NCI-H2171 treated with DMSO at 0.1 percent for 48 hours (cell line): ENCODE measurements around the gene EPHB1.

Experiments
- DNase-seq: peaks from one replicate; lab custom pipeline; 2025; lab: John Stamatoyannopoulos, UW

The EPHB1 gene

DNA sequence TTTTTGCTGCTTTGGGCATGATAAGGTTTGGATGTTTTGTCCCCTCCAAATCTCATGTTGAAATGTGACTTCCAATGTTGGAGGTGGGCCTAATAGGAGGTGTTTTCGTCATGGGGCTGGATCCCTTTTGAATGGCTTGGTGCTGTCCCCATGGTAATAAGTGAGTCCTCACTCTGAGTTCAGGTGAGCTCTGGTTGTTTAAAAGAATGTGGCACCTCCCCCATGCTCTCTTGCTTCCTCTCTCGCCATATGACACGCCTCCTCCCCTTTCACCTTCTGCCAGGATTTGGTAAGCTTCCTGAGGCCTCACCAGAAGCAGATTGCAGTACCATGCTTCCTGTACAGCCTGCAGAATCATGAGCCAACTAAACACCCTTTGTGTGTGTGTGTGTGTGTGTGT is 255.5 kb downstream of the EPHB1 start:
- DNase-seq: no peak

DNA sequence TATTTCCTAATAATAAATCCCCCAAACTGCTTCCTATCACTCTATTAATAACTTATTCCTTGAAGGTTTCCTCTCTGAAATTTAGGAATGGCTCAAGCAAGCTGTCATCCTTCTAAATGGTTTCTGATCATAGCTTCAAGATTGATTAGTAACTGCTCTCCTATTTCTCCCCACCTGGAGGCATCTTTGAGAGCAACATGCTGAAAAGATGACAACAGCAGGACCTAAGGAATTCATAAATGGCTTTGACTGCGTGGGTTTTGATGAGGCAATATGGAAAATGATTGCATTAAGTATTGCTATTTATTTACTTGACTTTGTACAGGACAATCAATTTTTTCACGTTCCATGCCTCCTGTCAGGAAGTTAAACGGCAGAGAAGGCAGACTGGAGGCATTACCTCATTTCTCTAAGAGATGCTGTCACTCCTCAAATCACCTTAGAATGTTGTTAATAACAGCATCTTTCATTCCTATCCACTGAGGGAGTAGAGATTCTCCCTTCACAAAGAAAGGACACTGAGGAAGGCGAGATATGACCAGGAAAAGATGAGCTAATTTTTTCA is 256.4 kb downstream of the EPHB1 start:
- no peak for DNase-seq

DNA sequence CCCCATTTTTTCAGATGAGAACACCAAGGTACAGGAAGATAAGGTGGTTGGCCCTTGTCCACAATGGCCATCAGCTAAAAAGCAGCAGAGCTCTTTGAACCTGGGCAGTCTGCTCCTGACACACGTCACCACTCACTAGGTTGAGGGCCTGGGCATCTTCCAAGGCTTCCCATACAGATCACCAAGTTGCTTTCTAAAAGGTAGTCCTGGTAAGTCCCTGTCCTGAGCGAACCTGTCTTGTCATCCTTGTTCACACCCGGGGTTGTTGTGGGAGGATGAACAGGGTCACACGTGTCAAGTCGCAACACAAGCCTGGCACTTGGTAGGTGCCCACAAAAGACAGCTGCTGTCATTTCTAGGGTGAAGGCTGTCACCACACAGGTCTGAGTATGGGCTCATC is 260.4 kb downstream of the EPHB1 start:
- no peak for DNase-seq

DNA sequence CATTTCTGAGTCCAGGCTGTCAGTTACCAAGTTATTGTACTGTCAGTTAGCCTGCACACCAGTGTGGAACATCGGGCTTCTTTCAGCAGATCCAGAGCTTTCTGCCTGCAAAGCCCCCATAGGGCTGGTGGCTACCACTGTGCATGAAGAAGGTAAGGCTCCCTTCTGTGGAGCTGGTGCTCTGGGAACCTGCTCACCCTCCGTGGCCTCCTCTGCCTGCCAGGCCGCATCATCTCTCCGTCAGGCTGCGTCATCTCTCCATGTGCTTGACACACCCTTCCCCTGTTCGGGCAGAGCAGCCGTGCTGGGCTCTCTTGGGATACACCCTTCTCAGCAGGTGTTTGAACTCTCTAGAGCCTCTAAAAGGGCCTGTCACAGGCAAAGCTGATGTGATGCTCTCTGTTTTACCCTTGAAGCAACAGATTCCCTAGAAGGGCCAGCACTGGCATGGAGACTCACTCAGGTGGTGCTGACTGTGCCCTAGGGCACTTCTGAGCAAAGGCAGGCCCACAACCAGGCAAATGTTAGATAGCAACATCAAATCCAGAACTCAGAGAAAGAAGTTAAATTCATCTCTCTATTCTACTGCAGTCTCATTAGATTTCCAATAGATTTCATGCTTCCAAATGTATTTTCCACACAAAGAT is 261.1 kb downstream of the EPHB1 start:
- peak; percentile 32 for DNase-seq

DNA sequence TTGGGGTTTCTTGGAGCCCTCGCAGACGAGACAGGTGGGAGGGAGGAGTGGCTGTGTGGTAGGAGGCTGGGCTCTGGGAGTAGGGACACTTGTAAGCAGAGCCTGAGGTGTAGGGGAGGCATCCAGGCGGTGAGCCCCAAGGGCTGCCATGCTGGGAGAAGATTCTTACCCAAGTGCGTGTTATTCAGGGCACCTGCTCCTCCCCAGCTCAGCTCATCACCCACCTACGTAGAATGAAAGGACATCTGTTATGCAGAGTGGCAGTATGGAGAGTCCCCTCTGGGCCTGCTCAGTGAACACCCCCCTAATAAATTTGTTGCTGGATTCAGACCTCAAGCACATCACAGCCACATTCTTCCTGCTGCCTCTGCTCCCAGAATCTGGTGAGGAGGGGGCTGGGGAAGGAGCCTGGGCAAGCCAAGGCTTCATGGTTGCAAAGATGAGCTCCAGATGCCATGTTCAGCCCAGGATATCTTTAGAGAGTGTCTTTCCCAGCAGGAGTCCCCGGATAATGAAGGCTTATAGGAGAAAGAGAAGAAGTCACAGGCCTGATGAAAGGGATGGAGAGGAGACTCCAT is 261.8 kb downstream of the EPHB1 start:
- peak; percentile 40 for DNase-seq

DNA sequence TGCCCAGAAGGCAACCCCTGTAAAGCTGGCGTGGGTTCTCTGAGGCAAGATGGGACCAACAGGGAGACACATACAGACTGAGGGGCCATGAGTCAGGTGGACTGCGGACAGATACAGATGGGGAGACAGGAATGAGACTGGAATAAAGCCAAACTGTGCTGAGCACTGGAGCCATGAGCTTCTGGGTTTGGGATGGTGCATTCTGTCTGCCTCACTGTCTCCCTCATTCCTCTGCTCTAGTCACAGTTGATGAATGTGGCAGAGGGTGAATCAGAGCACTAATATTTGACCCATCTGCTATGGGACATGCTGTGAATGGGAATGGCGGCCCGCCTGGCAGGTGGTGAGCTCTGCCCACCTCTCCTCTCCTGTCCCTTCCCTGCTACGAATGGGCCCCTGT is 262.9 kb downstream of the EPHB1 start:
- no peak for DNase-seq

DNA sequence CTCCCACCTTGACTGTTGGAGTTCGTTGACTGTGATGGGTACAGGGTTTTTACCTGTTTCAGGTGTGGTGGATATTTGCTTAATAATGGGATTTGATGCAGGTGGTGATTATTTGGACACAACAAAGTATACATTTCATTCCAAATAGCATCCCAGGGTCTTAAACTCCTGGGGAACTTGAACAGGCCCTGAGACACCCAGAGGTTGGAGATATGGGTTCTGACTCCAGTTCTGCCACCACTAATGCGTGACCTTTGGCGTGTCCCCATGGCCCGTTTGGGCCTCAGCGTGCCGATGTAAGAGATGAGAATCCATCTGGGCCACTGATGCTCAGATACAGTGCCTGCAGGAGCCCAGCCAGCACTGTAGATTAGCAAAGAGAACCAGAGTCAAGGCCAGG is 264.5 kb downstream of the EPHB1 start:
- DNase-seq: no peak

DNA sequence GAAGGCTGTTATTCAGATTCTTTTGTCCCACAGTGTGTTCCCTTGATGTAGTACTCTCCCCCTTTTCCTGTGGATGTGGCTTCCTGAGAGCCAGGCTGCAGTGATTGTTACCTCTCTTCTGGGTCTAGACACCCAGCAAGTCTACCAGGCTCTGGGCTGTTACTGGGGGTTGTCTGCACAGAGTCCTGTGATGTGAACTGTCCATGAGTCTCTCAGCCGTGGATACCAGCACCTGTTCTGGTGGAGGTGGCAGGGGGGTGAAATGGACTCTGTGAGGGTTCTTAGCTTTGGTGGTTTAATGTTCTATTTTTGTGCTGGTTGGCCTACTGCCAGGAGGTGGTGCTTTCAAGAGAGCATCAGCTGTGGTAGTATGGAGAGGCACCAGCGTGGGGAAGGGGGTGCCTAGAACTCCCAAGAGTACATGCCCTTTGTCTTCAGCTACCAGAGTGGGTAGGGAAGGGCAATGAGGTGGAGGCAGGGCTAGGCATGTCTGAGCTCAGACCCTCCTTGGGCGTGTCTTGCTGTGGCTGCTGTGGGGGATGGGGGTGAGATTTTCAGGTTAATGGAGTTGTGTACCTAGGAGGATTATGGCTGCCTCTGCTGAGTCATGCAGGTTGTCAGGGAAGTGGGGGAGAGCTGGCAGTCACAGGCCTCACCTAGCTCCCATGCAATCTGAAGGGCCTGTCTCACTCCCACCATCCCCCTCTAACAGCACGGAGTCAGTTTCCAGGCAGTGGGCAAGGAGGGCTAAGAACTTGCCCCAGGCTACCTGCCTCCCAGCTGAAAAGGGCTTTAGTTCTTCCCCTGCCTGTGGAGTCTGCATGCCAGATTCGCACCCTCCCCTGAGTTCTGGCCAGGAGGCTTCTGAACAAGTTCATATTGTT is 272.0 kb downstream of the EPHB1 start:
- peak; percentile 96 for DNase-seq

DNA sequence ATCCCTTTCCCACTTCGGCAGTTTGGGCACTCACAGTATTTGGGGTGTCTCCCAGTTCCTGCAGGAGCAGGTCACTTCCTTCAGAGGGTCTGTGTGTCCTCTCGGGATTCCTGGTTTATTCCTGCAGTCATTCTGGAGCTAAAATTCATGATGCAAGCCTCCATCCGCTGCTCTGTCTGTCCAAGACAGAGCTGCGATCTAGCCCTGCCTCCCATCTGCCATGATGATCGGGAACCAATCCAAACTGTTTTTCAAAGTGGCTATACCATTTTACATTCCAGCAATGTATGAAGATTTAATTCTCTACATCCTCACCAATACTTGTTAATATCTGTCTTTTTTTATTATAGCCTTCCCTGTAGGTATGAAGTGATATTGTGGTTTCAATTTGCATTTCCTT is 273.0 kb downstream of the EPHB1 start:
- DNase-seq: peak; percentile 32

DNA sequence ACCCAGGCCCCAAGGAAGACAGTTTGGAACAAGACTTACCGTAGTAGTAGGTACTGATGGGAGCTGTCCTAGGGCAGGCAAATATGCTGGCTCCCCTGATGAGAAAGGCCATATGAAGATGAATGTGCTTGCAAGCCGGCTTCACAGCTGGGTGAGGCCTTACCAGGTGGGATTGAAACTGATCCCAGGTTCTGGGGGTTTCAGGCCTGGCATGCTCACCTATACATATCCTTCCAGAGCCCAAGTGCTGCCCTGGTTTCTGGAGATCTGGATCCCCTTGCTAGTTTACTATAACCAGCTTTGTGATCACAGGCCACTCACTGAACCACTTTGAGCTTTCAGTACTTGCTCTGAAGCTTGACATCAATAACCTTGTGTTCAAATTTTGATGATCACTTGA is 274.3 kb downstream of the EPHB1 start:
- DNase-seq: peak; percentile 19

DNA sequence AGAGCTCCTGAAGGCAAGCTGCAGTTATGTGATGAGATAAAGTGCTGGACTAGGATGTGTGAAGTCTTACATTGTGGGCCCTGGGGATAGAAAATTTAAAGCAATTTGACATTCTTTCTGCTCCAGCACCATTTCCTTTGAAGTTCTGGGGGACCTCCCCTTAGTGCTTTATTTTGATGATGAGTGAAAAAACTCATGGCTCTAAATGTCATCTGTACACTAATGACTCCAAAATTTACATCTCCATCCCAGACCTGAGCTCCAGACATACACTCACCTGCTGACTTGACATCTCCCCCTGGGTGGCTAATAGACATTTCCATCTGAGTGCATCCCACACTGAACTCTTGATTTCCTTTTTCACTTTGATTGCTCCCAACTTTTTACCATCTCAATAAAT is 276.4 kb downstream of the EPHB1 start:
- no peak for DNase-seq

DNA sequence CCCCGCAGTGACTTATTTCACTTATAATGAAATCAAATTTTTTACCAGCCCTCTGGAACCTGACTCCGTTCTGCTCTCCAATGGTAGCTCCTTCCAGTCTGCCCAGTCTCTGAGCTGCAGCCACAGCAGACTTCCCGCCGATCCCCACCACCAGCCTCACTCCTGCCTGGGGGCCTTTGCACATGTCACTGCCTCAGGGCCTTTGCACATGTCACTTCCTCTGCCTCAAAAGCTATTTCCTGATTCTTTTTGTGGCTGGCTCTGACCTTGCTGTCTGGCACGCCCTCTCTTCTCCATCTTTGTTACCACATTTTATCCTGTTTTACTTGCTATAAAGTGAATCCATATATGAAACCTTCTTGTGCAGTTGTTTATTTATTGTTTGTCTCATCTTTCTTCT is 277.4 kb downstream of the EPHB1 start:
- no peak for DNase-seq

DNA sequence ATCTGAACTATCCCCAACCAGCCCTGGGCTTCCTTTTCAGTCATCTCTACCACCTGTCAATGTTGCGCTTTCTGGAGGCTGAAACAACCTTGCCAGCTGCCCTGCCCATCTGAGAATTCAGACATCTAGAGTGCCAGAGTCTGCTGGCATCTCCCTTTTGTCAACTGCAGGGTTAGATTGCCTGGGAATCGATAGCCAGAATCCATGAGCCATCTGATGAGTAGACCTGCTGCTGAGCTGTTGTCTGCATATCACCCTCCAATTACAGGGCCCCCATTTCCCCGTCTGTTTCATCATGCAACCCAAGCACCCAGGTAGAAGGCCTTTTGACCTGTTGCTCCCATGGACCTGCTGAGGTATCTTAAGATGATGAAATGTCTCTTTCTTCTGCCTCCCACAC is 280.1 kb downstream of the EPHB1 start:
- DNase-seq: peak; percentile 33

DNA sequence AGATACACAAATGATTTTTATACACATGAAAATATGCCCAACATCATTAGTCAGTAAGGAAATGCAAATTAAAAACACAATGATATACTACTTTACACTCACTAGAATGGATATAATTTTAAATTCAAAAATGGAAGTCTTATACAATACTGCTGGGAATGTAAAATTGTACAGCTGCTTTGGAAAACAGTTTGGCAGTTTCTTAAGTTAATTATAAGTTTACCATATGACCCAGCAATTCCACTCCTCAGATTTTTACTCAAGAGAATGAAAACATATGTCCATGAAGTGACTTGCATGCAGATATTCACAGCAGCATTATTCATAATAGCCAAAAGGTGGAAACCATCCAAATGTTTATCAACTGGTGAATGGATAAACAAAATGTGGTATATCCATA is 281.3 kb downstream of the EPHB1 start:
- no peak for DNase-seq

DNA sequence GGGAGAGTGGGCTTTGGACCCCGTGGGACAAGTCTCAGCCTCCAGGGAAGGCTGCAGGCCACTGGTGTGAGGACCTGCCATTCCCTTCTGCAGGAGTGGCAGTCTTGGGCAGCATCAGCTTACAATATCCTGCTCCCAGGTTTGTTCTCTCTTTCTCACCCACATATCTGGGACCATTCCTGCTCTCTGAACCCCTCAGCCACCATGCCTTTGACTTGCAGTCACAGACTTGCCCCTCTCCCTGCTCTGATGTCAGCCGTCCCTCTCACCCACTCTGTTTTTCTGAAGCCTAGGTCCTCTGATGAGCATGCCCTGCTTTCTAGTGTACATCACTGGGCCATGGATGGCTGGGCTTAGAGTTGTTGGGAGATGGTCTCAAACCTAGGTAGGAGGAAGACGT is 282.1 kb downstream of the EPHB1 start:
- DNase-seq: no peak

DNA sequence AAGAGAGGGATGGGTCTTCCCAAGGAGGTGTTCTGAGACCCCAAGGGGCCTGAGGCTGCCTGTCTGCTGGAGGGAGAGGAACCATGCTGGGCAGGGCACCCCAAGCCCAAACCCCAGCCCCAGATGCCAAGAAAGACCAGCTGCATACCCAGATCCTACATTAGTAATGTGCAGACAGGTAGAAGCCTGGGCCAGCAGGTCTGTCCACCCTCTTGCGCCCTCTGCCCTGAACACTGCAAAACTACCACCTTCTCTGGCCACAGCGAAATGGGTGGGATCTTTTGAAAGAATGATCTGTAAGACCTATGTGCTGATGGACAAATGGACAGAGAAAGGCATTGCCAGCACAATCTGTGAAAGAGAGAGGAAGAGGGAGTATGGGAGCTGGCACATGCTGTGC is 283.2 kb downstream of the EPHB1 start:
- DNase-seq: no peak

DNA sequence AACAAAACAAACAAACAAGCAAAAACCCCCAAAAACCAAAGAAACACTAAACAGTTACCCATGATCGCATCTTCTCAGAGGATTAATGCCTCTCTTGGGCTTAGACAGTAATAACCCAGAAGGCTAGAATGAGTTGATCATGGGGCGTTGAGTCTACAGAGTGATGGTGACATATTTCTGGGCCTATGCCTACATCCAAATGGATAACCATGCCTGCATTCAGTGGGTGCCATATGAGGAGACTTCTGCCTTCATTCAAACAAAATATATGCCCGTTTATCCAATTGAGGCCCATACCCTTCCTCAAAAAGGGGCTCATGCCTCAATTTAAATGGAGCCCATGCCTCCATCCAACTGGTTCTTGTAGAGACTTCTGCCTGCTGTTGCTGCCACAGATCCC is 284.0 kb downstream of the EPHB1 start:
- DNase-seq: no peak

DNA sequence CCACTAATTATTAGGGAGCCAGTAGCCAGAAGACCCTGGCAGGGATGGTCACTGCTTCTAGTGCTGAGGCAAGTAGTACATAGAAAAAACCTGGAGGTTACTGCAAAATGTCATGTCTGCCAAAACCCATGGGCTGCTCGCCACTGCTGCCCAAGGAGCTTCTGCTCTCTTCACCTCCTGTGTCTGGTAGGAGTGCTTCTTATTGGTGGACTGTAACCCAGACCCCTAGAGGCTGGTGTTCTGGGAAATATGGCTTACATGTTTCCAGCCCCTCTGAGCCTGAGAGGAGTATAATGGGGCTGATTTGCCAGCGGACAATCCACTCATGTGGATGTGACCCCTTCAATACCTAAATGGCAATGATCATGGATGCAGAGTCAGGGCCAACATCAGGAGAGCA is 286.4 kb downstream of the EPHB1 start:
- peak; percentile 12 for DNase-seq

DNA sequence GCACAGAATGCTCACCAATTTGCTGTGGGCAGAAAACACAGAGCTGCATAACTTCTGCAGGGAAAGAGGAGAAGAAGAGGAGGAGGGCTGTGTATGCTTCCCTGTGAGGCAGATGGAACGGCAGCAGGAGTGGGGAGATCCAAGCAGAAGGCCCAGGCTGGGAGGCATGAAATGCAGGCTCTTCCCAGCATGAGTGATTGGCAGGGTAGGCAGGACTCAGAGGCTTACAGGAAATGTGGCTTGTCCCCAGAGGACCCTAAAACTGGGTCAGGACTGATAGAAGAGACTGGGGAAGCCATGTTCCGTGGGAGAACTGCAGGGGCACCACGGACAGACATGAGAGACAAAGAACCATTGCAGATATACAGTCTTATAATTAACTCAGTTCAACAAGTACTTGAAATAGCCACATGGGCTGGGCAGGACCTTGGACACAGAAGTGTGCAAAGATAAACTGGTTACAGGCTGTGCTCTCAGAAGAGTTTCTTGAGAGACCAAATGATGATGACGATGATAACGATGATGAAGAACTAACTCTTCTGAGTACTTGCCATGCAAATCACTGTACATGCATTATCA is 286.9 kb downstream of the EPHB1 start:
- peak; percentile 76 for DNase-seq

DNA sequence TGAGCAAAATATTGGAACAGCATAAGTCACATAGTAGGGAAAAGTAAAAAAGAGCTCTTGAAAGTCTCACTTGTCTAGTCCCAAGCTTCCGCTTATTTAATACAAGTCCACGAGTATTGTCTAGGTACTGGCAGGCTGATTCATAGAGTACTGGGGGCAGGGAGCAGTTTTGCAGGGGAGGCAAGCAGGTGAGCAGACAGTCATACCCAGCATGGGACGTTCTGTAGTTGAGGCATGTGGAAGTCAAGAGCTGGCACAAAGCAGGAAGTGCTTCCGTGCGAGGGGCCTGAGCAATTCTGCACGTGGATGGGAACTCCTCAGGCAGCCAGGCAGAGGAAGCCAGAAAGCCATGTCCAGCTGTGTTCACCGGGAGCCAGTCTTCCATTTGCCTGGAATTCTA is 287.6 kb downstream of the EPHB1 start:
- no peak for DNase-seq

DNA sequence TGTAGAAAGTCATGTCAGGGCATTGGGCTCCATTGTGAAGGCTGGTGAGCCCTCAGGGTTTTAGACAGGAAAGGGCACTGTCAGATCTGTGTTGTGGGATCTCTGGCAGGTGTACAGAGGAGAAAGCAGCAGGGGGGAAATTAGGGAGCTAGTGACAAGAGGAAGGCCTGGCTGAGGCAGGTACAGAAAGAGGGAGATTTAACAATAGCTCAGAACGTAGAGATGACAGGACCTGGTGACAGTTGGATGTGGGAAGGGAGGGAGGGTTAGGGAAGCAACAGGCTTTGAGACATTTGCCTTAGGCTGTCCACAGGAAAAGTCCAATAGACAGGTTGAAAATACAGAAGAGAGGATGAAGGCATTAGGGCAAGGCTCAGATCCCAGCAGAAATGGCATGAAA is 288.1 kb downstream of the EPHB1 start:
- DNase-seq: no peak

DNA sequence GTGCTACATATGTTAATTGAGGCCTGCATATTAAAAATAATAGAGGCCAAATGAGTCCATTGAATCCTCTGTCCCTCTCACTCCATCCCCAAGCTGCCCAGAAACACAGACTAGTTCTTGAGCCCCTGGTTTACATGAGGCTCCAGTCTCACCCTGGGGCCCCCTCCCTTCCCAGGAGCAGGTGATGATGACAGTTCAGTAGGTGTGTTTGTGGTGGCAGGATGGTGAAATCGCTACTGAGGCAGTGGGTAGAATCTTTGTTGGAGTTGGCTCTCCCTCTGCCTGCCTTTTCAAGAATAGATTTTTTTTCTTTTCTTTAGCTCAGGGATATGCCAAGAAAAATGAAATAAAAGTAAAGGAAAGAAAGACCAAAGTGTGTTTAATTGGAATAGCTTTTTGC is 288.7 kb downstream of the EPHB1 start:
- DNase-seq: no peak

DNA sequence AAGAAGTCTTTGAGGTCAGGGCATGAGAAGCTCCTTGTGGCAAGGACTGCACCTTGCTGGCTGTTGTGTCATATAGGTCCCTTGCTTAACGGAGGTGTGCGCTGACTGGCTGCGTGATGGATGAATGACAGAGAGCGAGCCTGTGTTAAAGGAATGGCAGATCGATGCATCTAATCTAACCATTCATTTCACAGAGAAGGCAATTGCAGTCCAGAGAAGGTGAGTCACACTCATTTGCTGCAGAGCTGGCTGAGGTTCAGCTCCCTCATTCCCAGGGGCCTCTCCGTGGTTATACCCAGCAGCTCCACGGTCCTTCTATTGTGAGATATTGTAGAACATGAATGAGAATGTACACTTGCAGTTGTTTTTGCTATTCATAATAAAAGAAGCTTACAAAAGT is 289.3 kb downstream of the EPHB1 start:
- no peak for DNase-seq
